ENCODE results near the gene NRIP3.

- TF ChIP-seq POLR2AphosphoS5 (IDR thresholded peaks at IDR 0.05) (no peak), POLR2A (IDR thresholded peaks at IDR 0.05) (no peak)
Measured at GRCh38 chr11:9042488-9042887, 38.7 kb upstream of the NRIP3 start.

Data from prostate gland (tissue), 1 donor.